ENCODE measurements around the gene TUBB6. TPM values are rescaled to one million over a fixed set of nuclear protein-coding genes. Genes with fewer than 3 reads are reported as not detected.

Gene TUBB6
- total and polyA plus RNA-seq, 10 of the 15 experiments (the other 5 are each of a cell fraction or from before 2014, with no cell fraction given), result 27.4 to 262 (median 82.5) TPM

DNA sequence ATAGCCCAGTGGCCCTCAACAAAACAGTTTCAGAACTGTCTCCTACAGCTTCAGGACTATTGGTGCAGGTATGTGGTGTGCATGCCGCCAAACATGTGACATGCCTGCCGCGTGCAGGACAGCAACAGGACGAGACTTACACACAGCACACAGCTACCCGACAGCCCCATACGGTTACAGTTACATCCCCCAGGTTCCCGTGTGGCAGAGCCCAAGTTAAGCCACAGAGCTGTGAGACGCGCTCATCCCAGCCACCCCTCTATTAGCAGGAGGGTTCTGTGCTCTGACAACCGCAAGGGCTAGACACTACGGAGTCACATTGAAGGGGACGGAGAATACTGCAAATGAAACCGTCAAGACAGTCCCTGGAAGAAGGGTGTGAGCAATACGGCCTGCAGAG, 16.4 kb upstream of the TUBB6 start (continued):
- TF ChIP-seq, protein P1, sequence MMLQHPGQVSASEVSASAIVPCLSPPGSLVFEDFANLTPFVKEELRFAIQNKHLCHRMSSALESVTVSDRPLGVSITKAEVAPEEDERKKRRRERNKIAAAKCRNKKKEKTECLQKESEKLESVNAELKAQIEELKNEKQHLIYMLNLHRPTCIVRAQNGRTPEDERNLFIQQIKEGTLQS (IDR thresholded peaks at IDR 0.05; ENCODE audit: borderline replicate concordance, extremely low read depth, low read depth, low read length), result no peak
- no peak for TF ChIP-seq ZSCAN29 (IDR thresholded peaks at IDR 0.05)
- no peak for TF ChIP-seq RUNX3 (IDR thresholded peaks at IDR 0.05; ENCODE audit: low read length)
- no peak for TF ChIP-seq KAT2A (conservative IDR thresholded peaks at IDR 0.05; ENCODE audit: control insufficient read depth, low read depth, low read length)

DNA sequence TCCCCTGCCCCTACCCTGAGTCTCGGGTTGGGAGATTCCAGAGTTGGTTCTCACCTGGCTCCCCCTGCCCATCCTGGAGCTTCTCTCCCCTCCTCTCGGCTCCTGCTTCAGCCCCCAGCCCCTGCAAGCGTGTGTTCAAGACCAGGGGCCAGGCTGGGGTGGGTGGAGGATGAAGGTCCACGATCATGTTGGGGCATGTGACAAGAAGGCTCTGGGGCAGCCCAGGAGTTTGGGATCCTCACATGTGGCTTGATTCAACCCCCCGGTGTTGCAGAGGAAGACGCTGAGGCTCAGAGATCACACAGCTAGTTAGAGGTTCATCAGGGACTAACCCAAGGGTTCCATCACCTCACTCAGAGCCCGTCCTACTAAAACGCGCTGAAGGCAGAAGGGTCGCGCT, 14.2 kb upstream of the TUBB6 start:
- RAD21 ChIA-PET (ENCODE audit: unreplicated experiment), result no interaction called here
- SMC1A ChIA-PET (ENCODE audit: uncharacterized antibody, unreplicated experiment), result no interaction called here
- Histone ChIP-seq H4K20me1 (ENCODE audit: control insufficient read depth, insufficient read depth) (no peaks in the 10 kb centered on the region), H3K27me3 (replicated peaks in 1 of 2; ENCODE audit: control insufficient read depth in 2 of 2, insufficient read depth in 2 of 2, low read length in 1 of 2) (no peaks in the 10 kb centered on the region; a peak in 1 of 4 replicates), H3K9me3 (replicated peaks; ENCODE audit: control insufficient read depth, insufficient read depth, low read length) (no peaks in the 10 kb centered on the region), H2AFZ (ENCODE audit: control insufficient read depth, low read depth, low read length) (no peak overlapping the region), H3K27ac (ENCODE audit: control insufficient read depth, insufficient read depth) (no peak overlapping the region), H3K36me3 (ENCODE audit: control insufficient read depth in 2 of 2, insufficient read depth in 2 of 2, low read length in 1 of 2) (no peaks in the 10 kb centered on the region), H3K4me1 (ENCODE audit: control insufficient read depth, insufficient read depth, low read length) (no peaks in the 10 kb centered on the region), H3K9ac (ENCODE audit: control insufficient read depth, insufficient read depth, low read length) (no peak overlapping the region), H3K4me3 (no peak overlapping the region), H3K4me2 (ENCODE audit: control insufficient read depth, insufficient read depth) (no peak overlapping the region), H3K79me2 (ENCODE audit: control insufficient read depth, insufficient read depth, low read length) (no peaks in the 10 kb centered on the region)
- ATAC-seq, result no peak
- in situ Hi-C loops (cut with MboI) (no loop called here), intact Hi-C loops (cut with micrococcal nuclease; ENCODE audit: unreplicated experiment) (no loop called here)
- WGBS (ENCODE audit: insufficient coverage, insufficient replicate concordance, low lambda C conversion rate, missing lambda C conversion rate), result 44% methylated on average over 11 of the region's 11 CpGs
- FAIRE-seq, result no peak
- POLR2A ChIA-PET, result no interaction called here
- CTCF ChIA-PET, result no interaction called here
- no TSS peak for BruUV-seq (replicated peaks)
- no peak for DNase-seq (ENCODE audit: low read depth, low spot score)
- TF ChIP-seq, protein P2, sequence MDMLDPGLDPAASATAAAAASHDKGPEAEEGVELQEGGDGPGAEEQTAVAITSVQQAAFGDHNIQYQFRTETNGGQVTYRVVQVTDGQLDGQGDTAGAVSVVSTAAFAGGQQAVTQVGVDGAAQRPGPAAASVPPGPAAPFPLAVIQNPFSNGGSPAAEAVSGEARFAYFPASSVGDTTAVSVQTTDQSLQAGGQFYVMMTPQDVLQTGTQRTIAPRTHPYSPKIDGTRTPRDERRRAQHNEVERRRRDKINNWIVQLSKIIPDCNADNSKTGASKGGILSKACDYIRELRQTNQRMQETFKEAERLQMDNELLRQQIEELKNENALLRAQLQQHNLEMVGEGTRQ (IDR thresholded peaks at IDR 0.05; ENCODE audit: borderline replicate concordance, low read depth, low read length), result no peak
- TF ChIP-seq NFYA (IDR thresholded peaks at IDR 0.05; ENCODE audit: borderline replicate concordance, low read depth, low read length), result no peak
- no peak for TF ChIP-seq GATAD2B (conservative IDR thresholded peaks at IDR 0.05; ENCODE audit: low read depth)
- TF ChIP-seq, protein P3, sequence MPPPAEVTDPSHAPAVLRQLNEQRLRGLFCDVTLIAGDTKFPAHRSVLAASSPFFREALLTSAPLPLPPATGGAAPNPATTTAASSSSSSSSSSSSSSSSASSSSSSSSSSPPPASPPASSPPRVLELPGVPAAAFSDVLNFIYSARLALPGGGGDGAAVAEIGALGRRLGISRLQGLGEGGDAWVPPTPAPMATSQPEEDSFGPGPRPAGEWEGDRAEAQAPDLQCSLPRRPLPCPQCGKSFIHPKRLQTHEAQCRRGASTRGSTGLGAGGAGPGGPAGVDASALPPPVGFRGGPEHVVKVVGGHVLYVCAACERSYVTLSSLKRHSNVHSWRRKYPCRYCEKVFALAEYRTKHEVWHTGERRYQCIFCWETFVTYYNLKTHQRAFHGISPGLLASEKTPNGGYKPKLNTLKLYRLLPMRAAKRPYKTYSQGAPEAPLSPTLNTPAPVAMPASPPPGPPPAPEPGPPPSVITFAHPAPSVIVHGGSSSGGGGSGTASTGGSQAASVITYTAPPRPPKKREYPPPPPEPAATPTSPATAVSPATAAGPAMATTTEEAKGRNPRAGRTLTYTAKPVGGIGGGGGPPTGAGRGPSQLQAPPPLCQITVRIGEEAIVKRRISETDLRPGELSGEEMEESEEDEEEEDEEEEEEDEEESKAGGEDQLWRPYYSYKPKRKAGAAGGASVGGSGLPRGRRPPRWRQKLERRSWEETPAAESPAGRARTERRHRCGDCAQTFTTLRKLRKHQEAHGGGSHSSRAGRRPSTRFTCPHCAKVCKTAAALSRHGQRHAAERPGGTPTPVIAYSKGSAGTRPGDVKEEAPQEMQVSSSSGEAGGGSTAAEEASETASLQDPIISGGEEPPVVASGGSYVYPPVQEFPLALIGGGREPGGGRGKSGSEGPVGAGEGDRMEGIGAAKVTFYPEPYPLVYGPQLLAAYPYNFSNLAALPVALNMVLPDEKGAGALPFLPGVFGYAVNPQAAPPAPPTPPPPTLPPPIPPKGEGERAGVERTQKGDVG (CRISPR knock-in tag; IDR thresholded peaks at IDR 0.05), result no peak
- TF ChIP-seq ZNF207 (IDR thresholded peaks at IDR 0.05; ENCODE audit: borderline replicate concordance), result no peak
- no peak for TF ChIP-seq ZSCAN29 (IDR thresholded peaks at IDR 0.05)
- no peak for TF ChIP-seq HDGF (IDR thresholded peaks at IDR 0.05)
- no peak for TF ChIP-seq IKZF1 (conservative IDR thresholded peaks at IDR 0.05)
